Smooth muscle cell (in vitro differentiated cells): ENCODE results near the gene RAB20. TPM values are rescaled to one million over a fixed set of nuclear protein-coding genes. Genes with fewer than 3 reads are reported as not detected.

ENCODE experiments used
- DNase-seq: peaks from one replicate; lab custom pipeline; 2025; ENCODE audit not compliant: unreplicated experiment; lab: John Stamatoyannopoulos, UW
- H2AFZ ChIP-seq: fragments of 200-600 bp; sonication (generic); 2 replicates; pipeline ENCODE4 v1.6.0; 2016; ENCODE audit warnings: antibody characterized with exemption, low read depth, mild to moderate bottlenecking
- H3F3A ChIP-seq: fragments of 200-600 bp; sonication (generic); 2 replicates; pipeline ENCODE4 v1.6.0; 2017; ENCODE audit warnings: antibody characterized with exemption, low read depth
- H3K27ac ChIP-seq: fragments of 200-600 bp; sonication (generic); 2 replicates; pipeline ENCODE4 v1.5.1; 2016; ENCODE audit warnings: low read depth, mild to moderate bottlenecking
- H3K27me3 ChIP-seq: fragments of 200-600 bp; sonication (generic); 2 replicates; pipeline ENCODE4 v1.6.1; 2016; ENCODE audit warnings: low read depth, mild to moderate bottlenecking
- H3K36me3 ChIP-seq: fragments of 200-600 bp; sonication (generic); 2 replicates; pipeline ENCODE4 v1.5.1; 2016; ENCODE audit warnings: low read depth
- H3K4me1 ChIP-seq: fragments of 200-600 bp; sonication (generic); 2 replicates; pipeline ENCODE4 v1.5.1; 2016; ENCODE audit warnings: low read depth
- H3K4me2 ChIP-seq: fragments of 200-600 bp; sonication (generic); 2 replicates; pipeline ENCODE4 v1.6.0; 2016; ENCODE audit warnings: mild to moderate bottlenecking
- H3K4me3 ChIP-seq: fragments of 200-600 bp; sonication (generic); 2 replicates; pipeline ENCODE4 v1.5.1; 2016; ENCODE audit warnings: mild to moderate bottlenecking
- H3K79me2 ChIP-seq: fragments of 200-600 bp; sonication (generic); 2 replicates; pipeline ENCODE4 v1.6.0; 2016; ENCODE audit warnings: low read depth, mild to moderate bottlenecking
- H3K9ac ChIP-seq: fragments of 200-600 bp; sonication (generic); 2 replicates; pipeline ENCODE4 v1.6.0; 2016; ENCODE audit warnings: low read depth
- H3K9me3 ChIP-seq: fragments of 200-600 bp; sonication (generic); replicated peaks from 2 replicates; pipeline ENCODE4 v1.5.1; 2016; ENCODE audit warnings: low read depth
- H4K20me1 ChIP-seq: fragments of 200-600 bp; sonication (generic); 2 replicates; pipeline ENCODE4 v1.6.0; 2016; ENCODE audit warnings: low read depth
- CTCF ChIP-seq: fragments of 200-600 bp; sonication (generic); IDR thresholded peaks from 2 replicates; pipeline ENCODE4 v1.5.1; 2017; ENCODE audit warnings: borderline replicate concordance, mild to moderate bottlenecking, antibody characterized with exemption; ENCODE audit not compliant: insufficient read depth, poor library complexity, severe bottlenecking
- WGBS: methylation state at CpG from one replicate; pipeline ENCODE4 v1.1.7; 2016; ENCODE audit warnings: low lambda C conversion rate; 5-methylcytosine and 5-hydroxymethylcytosine counted together
- polyA plus RNA-seq: library from polyadenylated mRNA; unstranded; fragments of >200 nt; fragmentation: Nextera tagmentation; extraction: Ambion mirVana; gene quantifications from 2 replicates; pipeline ENCODE4 v1.2.1, GENCODE V29; 2016
- total RNA-seq: library from RNA; depleted of rRNA; stranded (reverse); fragments of >200 nt; gene quantifications from 2 replicates; pipeline ENCODE4 v1.2.3, GENCODE V29; 2014

RAB20 gene
- total and polyA plus RNA-seq, 2 experiments from 2014 or later, result 12.9 to 18.0 TPM

GRCh38 chr13:110520431-110521295, 40.9 kb downstream of the RAB20 start:
- 68% methylated on average over 14 of the region's 16 CpGs for WGBS
- Histone ChIP-seq H3K9ac (no peak overlapping the region), H3K9me3 (no peaks in the 10 kb centered on the region), H3K4me3 (no peak overlapping the region), H3K27me3 (no peaks in the 10 kb centered on the region), H3K27ac (peak overlapping the region; percentile 17), H3K36me3 (no peaks in the 10 kb centered on the region), H3K79me2 (no peaks in the 10 kb centered on the region), H4K20me1 (peaks cover 13% of the 10 kb centered on the region), H3K4me1 (no peaks in the 10 kb centered on the region), H3F3A (peaks cover 33% of the 10 kb centered on the region), H3K4me2 (no peak overlapping the region), H2AFZ (no peak overlapping the region)
- no peak for TF ChIP-seq CTCF
- DNase-seq, result no peak

- Histone ChIP-seq H3K4me1 (no peaks in the 10 kb centered on the region), H3K9me3 (no peaks in the 10 kb centered on the region), H3K27ac (no peak overlapping the region), H3K4me3 (no peak overlapping the region), H3K9ac (no peak overlapping the region), H3K36me3 (no peaks in the 10 kb centered on the region), H2AFZ (no peak overlapping the region), H3F3A (peaks cover 44% of the 10 kb centered on the region), H3K4me2 (no peak overlapping the region), H3K79me2 (no peaks in the 10 kb centered on the region), H3K27me3 (no peaks in the 10 kb centered on the region), H4K20me1 (peaks cover 8% of the 10 kb centered on the region)
- DNase-seq, result no peak
- TF ChIP-seq CTCF, result no peak
- 98% methylated on average over 7 of the region's 7 CpGs for WGBS
Observed at GRCh38 chr13:110519506-110519905, 42.0 kb downstream of the RAB20 start.

- no peaks in the 10 kb centered on the region for H3K27me3 ChIP-seq
- H2AFZ ChIP-seq, result no peak overlapping the region
- no peak overlapping the region for H3K4me3 ChIP-seq
- no peak overlapping the region for H3K4me2 ChIP-seq
- no peak overlapping the region for H3K27ac ChIP-seq
- no peaks in the 10 kb centered on the region for H3K79me2 ChIP-seq
- no peaks in the 10 kb centered on the region for H3K9me3 ChIP-seq
- peaks cover 48% of the 10 kb centered on the region for H3F3A ChIP-seq
- no peaks in the 10 kb centered on the region for H3K4me1 ChIP-seq
- no peak overlapping the region for H3K9ac ChIP-seq
- no peak for TF ChIP-seq CTCF
- H3K36me3 ChIP-seq, result no peaks in the 10 kb centered on the region
- peaks cover 8% of the 10 kb centered on the region for H4K20me1 ChIP-seq
- 95% methylated on average over 16 of the region's 16 CpGs for WGBS
- no peak for DNase-seq
Observed at GRCh38 chr13:110519046-110519445, 42.5 kb downstream of the RAB20 start.

GRCh38 chr13:110518571-110518970, 43.0 kb downstream of the RAB20 start:
- Histone ChIP-seq H3K79me2 (no peaks in the 10 kb centered on the region), H3K4me1 (no peaks in the 10 kb centered on the region), H3K9me3 (no peaks in the 10 kb centered on the region), H2AFZ (no peak overlapping the region), H3K36me3 (no peaks in the 10 kb centered on the region), H3K4me2 (no peak overlapping the region), H4K20me1 (peaks cover 11% of the 10 kb centered on the region), H3F3A (peaks cover 53% of the 10 kb centered on the region), H3K27me3 (no peaks in the 10 kb centered on the region), H3K4me3 (no peak overlapping the region), H3K27ac (peak overlapping the region; percentile 63), H3K9ac (no peak overlapping the region)
- no peak for DNase-seq
- TF ChIP-seq CTCF, result no peak
- WGBS, result 76% methylated on average over 11 of the region's 11 CpGs
